ENCODE results near the gene IGFBP5.

The IGFBP5 gene

DNA sequence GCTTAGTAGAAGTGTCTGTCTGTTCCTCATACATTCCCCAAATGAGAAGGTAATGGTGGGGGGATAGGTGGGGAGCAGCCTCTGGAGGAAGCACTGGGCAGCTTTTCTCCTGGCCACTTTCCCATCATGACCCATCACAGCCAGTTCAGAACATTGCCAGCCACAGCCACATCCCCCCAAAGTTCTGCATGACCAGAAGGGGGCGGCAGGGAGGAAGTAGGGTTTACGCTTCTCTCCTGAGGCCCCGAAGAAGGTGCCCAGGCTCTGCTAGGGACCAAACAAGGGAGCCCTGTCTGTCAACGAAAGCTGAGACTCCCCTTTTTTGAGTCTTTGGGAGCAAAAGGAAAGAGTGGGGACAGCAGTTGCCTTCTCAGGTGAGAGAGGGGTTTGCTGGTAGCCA is 7.7 kb downstream of the IGFBP5 start:
- no peak for DNase-seq (ENCODE audit: low read depth)

- no peak for DNase-seq (ENCODE audit: low read depth)
Measured at GRCh38 chr2:216687111-216687510, 8.2 kb downstream of the IGFBP5 start.

GRCh38 chr2:216685327-216685875 is 9.9 kb downstream of the IGFBP5 start:
- DNase-seq (ENCODE audit: low read depth), result no peak

- no peak for DNase-seq (ENCODE audit: low read depth)
Measured at GRCh38 chr2:216683846-216684245, 11.5 kb downstream of the IGFBP5 start.

GRCh38 chr2:216681683-216682082 is 13.7 kb downstream of the IGFBP5 start:
- DNase-seq (ENCODE audit: low read depth), result no peak

DNA sequence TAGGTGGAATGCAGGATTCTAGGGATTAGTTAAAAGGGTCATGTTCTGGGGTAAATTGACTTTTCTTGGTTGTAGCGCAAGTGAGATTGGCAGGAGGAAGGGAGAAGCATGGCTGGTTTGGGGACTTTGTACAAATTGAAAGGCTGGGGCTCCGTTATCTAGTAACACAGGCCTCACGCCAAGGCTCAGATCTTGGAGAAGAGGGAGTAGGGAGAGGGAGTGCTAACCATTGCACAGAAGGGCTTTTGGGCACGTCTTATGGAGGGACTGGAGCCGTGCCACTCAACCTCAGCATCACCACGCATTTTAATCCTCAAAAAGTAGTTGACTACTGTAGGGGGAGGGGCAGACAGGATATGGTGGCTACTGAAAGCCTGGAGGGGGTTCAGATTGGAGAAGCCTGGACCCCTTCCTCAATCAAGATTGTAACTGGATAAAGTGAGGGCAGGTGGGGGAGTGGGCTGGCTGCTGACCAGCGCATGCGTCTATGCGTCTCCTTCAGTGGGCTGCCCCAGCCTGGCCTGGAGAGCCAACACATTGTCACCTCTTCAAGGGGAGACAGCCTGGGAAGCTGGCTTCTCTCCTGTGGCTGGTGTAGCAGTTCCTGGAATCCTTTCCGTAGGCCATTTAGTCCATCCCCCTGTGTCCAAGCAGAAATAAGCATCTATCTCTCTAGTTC is 14.3 kb downstream of the IGFBP5 start:
- no peak for DNase-seq (ENCODE audit: low read depth)

- no peak for DNase-seq (ENCODE audit: low read depth)
Measured at GRCh38 chr2:216679658-216680024, 15.7 kb downstream of the IGFBP5 start.

DNA sequence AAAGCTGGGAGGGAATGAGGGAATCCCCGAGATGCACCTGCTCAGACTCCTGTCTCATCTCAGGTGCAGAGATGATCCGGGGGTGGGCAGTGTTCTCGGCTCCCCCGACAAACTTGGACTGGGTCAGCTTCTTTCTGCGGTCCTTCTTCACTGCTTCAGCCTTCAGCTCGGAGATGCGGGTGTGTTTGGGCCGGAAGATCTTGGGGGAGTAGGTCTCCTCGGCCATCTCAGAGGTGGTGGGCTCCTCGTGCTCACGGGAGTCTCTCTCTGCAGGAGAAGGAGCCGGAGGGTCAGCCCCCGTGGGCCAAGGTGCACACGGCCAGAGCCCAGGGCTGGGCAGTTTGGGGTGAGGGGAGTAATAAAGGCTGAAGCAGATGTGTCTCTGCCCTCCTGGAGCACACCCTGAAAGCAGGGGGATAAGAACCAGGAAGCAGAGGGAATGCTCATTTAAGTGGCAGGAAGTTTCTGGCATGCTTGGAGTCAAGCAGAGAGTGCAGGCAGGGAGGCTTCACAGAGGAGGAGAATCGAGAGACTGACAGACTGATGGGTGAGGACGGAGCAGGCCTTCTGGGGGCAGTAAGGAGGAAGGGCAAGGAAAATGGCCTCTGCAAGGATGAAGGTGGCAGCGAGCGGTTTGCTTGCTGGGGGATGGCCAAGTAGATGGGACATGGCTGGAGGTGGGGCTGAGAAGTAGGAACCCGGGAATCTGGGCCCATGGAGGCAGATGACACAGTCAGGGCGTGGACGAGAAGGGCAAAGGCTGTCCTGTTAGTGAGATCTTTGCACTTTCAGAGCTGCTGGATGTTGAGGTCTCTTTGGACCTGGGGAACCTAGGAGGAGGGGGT is 16.3 kb downstream of the IGFBP5 start:
- DNase-seq (ENCODE audit: low read depth), result no peak

DNA sequence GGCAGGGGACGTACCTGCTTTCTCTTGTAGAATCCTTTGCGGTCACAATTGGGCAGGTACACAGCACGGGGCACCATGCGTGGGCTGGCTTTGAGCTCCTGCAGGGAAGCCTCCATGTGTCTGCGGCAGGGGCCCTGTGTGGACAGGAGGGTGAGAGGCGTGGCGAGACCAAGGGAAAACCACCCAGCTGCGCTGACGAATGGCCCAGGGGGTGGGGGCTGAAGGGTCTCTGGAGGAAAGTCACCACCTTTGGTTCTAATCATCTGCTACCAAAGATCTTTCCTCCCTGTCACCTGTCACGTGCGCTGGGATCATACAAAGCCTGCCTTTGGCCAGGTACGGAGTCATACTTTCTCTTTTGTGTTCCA is 17.3 kb downstream of the IGFBP5 start:
- no peak for DNase-seq (ENCODE audit: low read depth)

DNA sequence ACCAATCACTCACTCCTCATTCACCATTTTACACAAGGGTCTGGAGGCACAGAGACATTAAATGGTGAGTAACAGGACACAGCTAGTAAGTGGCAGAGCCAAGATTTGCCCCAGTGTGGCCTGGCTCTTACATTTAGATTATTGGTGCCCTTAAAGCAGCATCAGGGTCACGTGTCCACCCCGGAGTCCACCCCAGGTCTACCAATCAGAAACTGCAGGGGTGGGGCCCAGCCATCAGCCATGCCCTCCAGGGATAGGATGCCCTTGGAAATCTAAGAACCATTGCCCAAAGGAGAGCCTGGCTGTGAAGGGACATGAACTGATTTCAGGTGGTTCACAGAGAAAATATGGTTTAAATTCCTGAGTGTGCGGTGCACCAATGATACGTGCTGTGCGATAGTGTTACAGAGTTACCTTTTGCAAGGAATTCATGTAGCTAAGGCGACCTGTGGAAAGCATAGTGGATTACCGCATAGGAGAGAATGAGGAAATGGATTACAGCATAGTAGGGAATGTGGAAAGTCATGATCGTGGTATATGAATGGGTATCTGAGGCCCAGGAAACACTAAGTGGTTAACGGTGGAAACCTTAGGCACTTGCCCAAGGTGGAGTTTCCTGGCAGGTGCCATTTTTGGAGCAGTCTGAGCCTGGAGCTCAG is 17.8 kb downstream of the IGFBP5 start:
- no peak for DNase-seq (ENCODE audit: low read depth)

DNA sequence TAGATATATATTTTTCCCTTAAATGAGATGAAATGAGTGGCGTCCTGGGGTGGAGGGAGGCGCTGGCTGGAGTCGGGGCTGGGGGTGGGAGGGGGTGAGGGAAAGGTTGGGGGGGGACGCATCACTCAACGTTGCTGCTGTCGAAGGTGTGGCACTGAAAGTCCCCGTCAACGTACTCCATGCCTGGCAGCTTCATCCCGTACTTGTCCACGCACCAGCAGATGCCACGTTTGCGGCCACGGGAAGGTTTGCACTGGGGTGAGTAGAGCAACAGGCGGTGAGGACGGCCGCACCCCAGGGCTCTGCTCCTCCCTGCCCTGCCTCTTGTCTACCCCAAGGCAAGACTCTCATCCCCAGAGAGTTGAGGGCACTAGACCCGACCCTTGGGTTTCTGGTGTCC is 18.7 kb downstream of the IGFBP5 start:
- DNase-seq (ENCODE audit: low read depth), result no peak

GRCh38 chr2:216674376-216674775 is 21.0 kb downstream of the IGFBP5 start:
- DNase-seq (ENCODE audit: low read depth), result no peak

- no peak for DNase-seq (ENCODE audit: low read depth)
Measured at GRCh38 chr2:216673609-216674008, 21.7 kb downstream of the IGFBP5 start.

GRCh38 chr2:216673021-216673420 is 22.3 kb downstream of the IGFBP5 start:
- no peak for DNase-seq (ENCODE audit: low read depth)

GRCh38 chr2:216672466-216672865 is 22.9 kb downstream of the IGFBP5 start:
- DNase-seq (ENCODE audit: low read depth), result no peak

DNA sequence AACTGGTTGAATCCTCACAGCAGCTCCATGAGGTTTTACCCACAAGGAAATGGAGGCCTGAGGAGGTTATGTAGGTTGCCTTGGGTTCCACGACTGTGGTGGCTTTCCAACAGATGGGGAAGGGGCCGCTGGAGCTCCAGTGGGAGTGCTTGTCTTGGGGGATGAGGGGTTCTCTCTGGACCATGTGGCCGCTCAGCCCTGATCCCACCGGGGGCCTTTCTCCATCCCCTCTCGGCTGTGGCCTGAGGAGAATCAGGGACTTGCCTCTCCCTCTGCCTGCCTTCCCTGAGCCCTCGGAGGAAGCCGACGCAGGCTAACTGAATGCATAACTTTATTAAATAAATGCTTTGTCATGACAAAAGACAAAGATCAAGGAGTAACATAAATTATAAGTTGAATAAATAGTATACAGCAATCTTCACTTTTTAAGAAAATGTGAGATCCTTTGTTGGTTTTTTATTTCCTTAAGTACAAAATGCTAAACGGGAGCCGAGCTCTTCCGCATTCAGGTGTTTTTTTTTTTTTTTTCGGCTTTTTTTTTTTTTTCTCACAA is 23.5 kb downstream of the IGFBP5 start:
- DNase-seq (ENCODE audit: low read depth), result no peak

- no peak for DNase-seq (ENCODE audit: low read depth)
Measured at GRCh38 chr2:216671081-216671411, 24.3 kb downstream of the IGFBP5 start.

DNA sequence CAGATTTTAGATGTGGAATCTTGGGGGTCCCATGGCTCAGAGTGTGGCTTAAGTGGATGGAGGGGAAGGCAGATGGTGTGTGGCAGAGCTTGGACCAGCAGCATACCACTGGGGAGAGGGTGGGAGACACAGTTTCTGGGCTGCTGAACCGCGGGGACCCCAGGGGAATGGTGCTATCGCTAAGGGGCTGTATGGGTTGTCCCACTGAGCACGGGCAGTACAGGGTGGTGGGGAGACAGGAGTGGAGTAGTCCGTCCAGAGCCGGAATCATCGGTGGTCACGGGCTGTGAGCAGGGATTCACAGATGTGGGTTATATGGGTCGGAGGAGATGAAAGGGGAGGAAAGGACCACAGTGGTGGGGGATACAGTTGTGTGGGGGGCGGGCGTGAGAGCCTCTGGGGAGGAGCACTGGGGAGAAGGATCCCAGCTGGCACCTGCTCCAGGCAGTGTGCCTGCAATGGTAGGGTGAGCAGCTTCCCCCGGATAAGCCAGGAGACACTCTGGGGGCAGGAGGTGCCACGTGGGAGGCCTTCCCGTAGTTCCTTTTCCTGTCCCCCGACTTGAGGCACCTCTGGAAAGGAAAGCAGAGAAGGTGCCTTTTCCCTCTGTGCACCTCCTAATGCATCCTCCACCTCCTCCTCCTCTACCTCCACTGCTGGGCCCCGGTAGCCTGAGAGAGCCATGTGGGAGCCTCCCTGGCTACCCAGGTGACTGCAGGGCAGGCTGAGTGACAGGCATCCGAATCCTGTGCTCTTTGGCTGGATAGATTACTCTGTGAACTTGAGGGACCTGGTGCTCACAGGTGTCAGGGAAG is 24.9 kb downstream of the IGFBP5 start:
- DNase-seq (ENCODE audit: low read depth), result no peak

DNA sequence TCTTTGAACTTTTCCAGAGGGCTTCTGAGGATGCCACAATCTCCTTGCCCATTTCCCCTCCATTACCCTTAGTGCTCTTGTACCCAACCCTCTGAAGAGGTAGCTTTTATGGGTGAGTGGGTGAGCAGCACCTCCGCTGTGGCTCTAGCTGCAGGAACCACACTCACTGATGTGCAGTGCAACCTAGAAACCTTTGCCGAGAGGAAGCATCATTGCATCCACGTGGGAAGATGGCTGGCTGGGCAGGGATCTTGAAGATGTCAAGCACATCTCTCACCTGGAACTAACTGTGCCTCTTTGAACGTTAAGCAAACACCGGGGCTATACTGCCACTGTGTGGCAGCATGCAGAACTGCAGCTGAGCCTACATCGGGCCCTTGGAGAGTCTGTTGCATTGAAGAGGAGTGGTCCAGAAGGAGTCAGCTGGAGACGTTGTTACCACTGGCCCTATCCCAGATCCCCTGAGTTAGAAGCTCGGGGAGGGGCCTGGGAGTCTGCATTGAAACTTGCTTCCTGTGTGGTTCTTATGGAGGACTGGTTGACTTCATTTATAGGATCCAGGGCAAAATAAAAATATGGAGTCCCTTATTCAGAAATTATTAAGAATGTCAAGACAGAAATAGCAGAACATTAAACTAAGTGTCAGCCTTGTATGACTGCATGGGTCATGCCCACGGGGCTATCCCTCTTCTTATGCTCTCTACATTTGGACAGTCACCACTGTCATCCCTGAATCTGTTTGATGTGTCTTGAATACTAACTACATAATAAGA is 28.7 kb downstream of the IGFBP5 start:
- peak; percentile 39 for DNase-seq (ENCODE audit: low read depth)

DNA sequence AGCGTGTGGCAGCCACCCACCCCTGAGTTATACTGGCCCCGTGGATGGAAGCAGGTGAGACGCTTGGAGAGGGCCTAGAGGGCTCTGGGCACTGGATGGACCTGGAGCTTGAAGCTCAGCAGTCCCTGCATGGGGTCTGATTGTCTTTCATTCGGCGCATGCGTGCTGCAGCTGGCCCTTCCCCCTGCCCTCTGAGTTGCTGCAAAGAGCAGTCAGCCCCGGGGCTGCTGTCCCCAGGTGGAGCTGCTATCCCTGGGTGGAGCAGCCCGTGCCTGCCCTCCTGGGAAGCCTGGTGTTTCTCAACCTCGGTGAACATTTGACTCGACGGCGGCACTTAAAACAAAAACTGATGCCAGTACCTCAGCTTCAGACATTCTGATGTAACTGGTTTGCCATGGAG is 29.6 kb downstream of the IGFBP5 start:
- DNase-seq (ENCODE audit: low read depth), result no peak

GRCh38 chr2:216665242-216665641 is 30.1 kb downstream of the IGFBP5 start:
- no peak for DNase-seq (ENCODE audit: low read depth)

All from activated gamma-delta T cell treated with anti-CD3 and anti-CD28 coated beads, Interleukin-2, amount 50 U/mL, for 16 hours (primary cell).